Neural cell (in vitro differentiated cells): ENCODE measurements around the gene TOX2. TPM values are rescaled to one million over a fixed set of nuclear protein-coding genes. Genes with fewer than 3 reads are reported as not detected.

Source experiments
- H2AFZ ChIP-seq: fragments of 200-600, 300-800 bp; sonication (generic), shearing (Covaris generic); 2 replicates; pipeline ENCODE4 v1.6.0; 2014; ENCODE audit warnings: low read depth, mild to moderate bottlenecking, antibody characterized with exemption, low read length, moderate library complexity
- H3F3A ChIP-seq: fragments of 200-600 bp; shearing (Covaris generic); 2 replicates; pipeline ENCODE4 v1.6.1; 2016; ENCODE audit warnings: mild to moderate bottlenecking, moderate library complexity, mixed read lengths, antibody characterized with exemption, low read length; ENCODE audit not compliant: insufficient read depth, poor library complexity, severe bottlenecking
- H3K27ac ChIP-seq: fragments of 200-600, 300-800 bp; sonication (generic), shearing (Covaris generic); 2 replicates; pipeline ENCODE4 v1.5.1; 2014; ENCODE audit warnings: mild to moderate bottlenecking, low read length, moderate library complexity
- H3K27me3 ChIP-seq: fragments of 300-800, 200-600 bp; sonication (generic), shearing (Covaris generic); 2 replicates; pipeline ENCODE4 v1.6.0; 2014; ENCODE audit warnings: mild to moderate bottlenecking, low read depth, low read length, moderate library complexity; ENCODE audit not compliant: insufficient read depth
- H3K36me3 ChIP-seq: fragments of 300-800, 200-600 bp; sonication (generic), shearing (Covaris generic); 2 replicates; pipeline ENCODE4 v1.5.1; 2014; ENCODE audit warnings: mild to moderate bottlenecking, antibody characterized with exemption, low read length, moderate library complexity; ENCODE audit not compliant: insufficient read depth
- H3K4me2 ChIP-seq: fragments of 300-800, 200-600 bp; sonication (generic), shearing (Covaris generic); 2 replicates; pipeline ENCODE4 v1.6.0; 2014; ENCODE audit warnings: mild to moderate bottlenecking, low read length
- H3K4me3 ChIP-seq: fragments of 300-800, 200-600 bp; sonication (generic), shearing (Covaris generic); 2 replicates; pipeline ENCODE4 v1.5.1; 2014; ENCODE audit warnings: mild to moderate bottlenecking, low read length, moderate library complexity
- H3K79me2 ChIP-seq: fragments of 200-600 bp; shearing (Covaris generic); replicated peaks from 2 replicates; pipeline ENCODE4 v1.6.0; 2014; ENCODE audit warnings: mild to moderate bottlenecking, low read length, moderate library complexity; ENCODE audit not compliant: insufficient read depth
- H3K9ac ChIP-seq: fragments of 300-800, 200-600 bp; sonication (generic), shearing (Covaris generic); 2 replicates; pipeline ENCODE4 v1.6.1; 2016; ENCODE audit warnings: mild to moderate bottlenecking, low read length, mixed read lengths
- H3K9me2 ChIP-seq: fragments of 200-600 bp; shearing (Covaris generic); 2 replicates; pipeline ENCODE4 v1.6.1; 2016; ENCODE audit warnings: mild to moderate bottlenecking, low read length, mixed read lengths; ENCODE audit not compliant: insufficient read depth
- H3K9me3 ChIP-seq: fragments of 200-600, 300-800 bp; sonication (generic), shearing (Covaris generic); 2 replicates; pipeline ENCODE4 v1.6.1; 2016; ENCODE audit warnings: mild to moderate bottlenecking, mixed run types, low read length, moderate library complexity, mixed read lengths
- H4K20me1 ChIP-seq: fragments of 200-600 bp; shearing (Covaris generic); 2 replicates; pipeline ENCODE4 v1.6.1; 2016; ENCODE audit warnings: mild to moderate bottlenecking, mixed run types; ENCODE audit not compliant: insufficient read depth
- EP300 ChIP-seq: fragments of 450-650 bp; conservative IDR thresholded peaks from 2 replicates; pipeline ENCODE4 v1.6.1; 2014; ENCODE audit warnings: antibody characterized with exemption, mild to moderate bottlenecking, moderate library complexity; ENCODE audit not compliant: poor library complexity, severe bottlenecking
- EZH2 ChIP-seq: fragments of 200-600, 300-800 bp; shearing (Covaris generic), sonication (generic); IDR thresholded peaks from 2 replicates; pipeline ENCODE4 v1.6.1; 2014; ENCODE audit warnings: antibody characterized with exemption, low read length, borderline replicate concordance, mild to moderate bottlenecking; ENCODE audit not compliant: insufficient read depth, poor library complexity, severe bottlenecking
- MXI1 ChIP-seq: fragments of 450-650 bp; conservative IDR thresholded peaks from 2 replicates; pipeline ENCODE4 v1.6.1; 2014; ENCODE audit warnings: antibody characterized with exemption, mild to moderate bottlenecking; ENCODE audit not compliant: poor library complexity, severe bottlenecking
- POLR2AphosphoS5 ChIP-seq: IDR thresholded peaks from 2 replicates; pipeline ENCODE4 v1.6.1; 2012
- RAD21 ChIP-seq: fragments of 450-650 bp; conservative IDR thresholded peaks from 2 replicates; pipeline ENCODE4 v1.6.1; 2014; ENCODE audit warnings: antibody characterized with exemption, mild to moderate bottlenecking, moderate library complexity
- SMC3 ChIP-seq: fragments of 450-650 bp; conservative IDR thresholded peaks from 2 replicates; pipeline ENCODE4 v1.6.1; 2014; ENCODE audit warnings: antibody characterized with exemption, mild to moderate bottlenecking, moderate library complexity; ENCODE audit not compliant: poor library complexity
- TAF1 ChIP-seq: IDR thresholded peaks from 2 replicates; pipeline ENCODE4 v1.6.1; 2012; ENCODE audit warnings: low read depth
- polyA plus RNA-seq: library from polyadenylated mRNA; depleted of rRNA; stranded (reverse); fragments of >200 nt; gene quantifications from 2 replicates; pipeline ENCODE4 v1.2.3, GENCODE V29; 2014
- TF ChIP-seq, protein P1 (sequence below): IDR thresholded peaks from 2 replicates; pipeline ENCODE4 v1.6.1; 2012; ENCODE audit warnings: borderline replicate concordance
- TF ChIP-seq, protein P2 (sequence below): fragments of 450-650 bp; IDR thresholded peaks from 2 replicates; pipeline ENCODE4 v1.5.1; 2014; ENCODE audit warnings: antibody characterized with exemption, mild to moderate bottlenecking, moderate library complexity; ENCODE audit not compliant: poor library complexity, severe bottlenecking

TOX2 gene
- polyA plus RNA-seq, 1 donor from 2014 or later = 0.89 TPM

DNA sequence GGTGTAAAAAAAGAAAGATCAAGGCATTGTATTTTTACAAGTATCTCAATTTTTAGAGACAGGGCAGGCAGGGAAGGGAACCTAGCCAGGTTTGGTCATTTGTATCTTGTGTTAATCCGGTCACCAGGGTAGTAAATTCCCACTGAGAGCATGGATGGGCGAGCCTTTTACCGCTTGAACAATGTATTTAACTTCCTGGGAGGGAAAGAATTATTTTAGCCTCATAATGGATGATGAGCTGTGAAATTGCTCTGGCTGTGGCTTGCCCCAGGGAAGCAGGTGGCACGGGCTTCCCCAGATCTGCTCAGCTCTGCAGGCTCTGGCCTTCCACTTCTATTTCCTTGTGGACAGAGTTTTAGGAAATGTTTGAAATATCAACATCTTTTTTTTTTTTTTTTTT lies 72.9 kb downstream of the TOX2 start:
- H3K4me2 ChIP-seq = no peak overlapping the region
- no peaks in the 10 kb centered on the region for H3K9me3 ChIP-seq
- H3K4me3 ChIP-seq = no peak overlapping the region
- no peaks in the 10 kb centered on the region for H3F3A ChIP-seq
- no peak overlapping the region for H2AFZ ChIP-seq
- TF ChIP-seq EP300 = no peak
- no peak for TF ChIP-seq SMC3
- TF ChIP-seq, protein P1, sequence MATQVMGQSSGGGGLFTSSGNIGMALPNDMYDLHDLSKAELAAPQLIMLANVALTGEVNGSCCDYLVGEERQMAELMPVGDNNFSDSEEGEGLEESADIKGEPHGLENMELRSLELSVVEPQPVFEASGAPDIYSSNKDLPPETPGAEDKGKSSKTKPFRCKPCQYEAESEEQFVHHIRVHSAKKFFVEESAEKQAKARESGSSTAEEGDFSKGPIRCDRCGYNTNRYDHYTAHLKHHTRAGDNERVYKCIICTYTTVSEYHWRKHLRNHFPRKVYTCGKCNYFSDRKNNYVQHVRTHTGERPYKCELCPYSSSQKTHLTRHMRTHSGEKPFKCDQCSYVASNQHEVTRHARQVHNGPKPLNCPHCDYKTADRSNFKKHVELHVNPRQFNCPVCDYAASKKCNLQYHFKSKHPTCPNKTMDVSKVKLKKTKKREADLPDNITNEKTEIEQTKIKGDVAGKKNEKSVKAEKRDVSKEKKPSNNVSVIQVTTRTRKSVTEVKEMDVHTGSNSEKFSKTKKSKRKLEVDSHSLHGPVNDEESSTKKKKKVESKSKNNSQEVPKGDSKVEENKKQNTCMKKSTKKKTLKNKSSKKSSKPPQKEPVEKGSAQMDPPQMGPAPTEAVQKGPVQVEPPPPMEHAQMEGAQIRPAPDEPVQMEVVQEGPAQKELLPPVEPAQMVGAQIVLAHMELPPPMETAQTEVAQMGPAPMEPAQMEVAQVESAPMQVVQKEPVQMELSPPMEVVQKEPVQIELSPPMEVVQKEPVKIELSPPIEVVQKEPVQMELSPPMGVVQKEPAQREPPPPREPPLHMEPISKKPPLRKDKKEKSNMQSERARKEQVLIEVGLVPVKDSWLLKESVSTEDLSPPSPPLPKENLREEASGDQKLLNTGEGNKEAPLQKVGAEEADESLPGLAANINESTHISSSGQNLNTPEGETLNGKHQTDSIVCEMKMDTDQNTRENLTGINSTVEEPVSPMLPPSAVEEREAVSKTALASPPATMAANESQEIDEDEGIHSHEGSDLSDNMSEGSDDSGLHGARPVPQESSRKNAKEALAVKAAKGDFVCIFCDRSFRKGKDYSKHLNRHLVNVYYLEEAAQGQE = no peak
- TF ChIP-seq, protein P2, sequence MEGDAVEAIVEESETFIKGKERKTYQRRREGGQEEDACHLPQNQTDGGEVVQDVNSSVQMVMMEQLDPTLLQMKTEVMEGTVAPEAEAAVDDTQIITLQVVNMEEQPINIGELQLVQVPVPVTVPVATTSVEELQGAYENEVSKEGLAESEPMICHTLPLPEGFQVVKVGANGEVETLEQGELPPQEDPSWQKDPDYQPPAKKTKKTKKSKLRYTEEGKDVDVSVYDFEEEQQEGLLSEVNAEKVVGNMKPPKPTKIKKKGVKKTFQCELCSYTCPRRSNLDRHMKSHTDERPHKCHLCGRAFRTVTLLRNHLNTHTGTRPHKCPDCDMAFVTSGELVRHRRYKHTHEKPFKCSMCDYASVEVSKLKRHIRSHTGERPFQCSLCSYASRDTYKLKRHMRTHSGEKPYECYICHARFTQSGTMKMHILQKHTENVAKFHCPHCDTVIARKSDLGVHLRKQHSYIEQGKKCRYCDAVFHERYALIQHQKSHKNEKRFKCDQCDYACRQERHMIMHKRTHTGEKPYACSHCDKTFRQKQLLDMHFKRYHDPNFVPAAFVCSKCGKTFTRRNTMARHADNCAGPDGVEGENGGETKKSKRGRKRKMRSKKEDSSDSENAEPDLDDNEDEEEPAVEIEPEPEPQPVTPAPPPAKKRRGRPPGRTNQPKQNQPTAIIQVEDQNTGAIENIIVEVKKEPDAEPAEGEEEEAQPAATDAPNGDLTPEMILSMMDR = no peak
- TF ChIP-seq POLR2AphosphoS5 = peak; percentile 20
- no peak for TF ChIP-seq EZH2
- no peak for TF ChIP-seq TAF1
- no peaks in the 10 kb centered on the region for H4K20me1 ChIP-seq
- H3K79me2 ChIP-seq = no peaks in the 10 kb centered on the region
- H3K27me3 ChIP-seq = no peaks in the 10 kb centered on the region
- no peaks in the 10 kb centered on the region for H3K36me3 ChIP-seq
- H3K27ac ChIP-seq = no peak overlapping the region
- H3K9ac ChIP-seq = no peak overlapping the region
- no peaks in the 10 kb centered on the region for H3K9me2 ChIP-seq

- no peaks in the 10 kb centered on the region for H4K20me1 ChIP-seq
- H3K9ac ChIP-seq = no peak overlapping the region
- H3K27ac ChIP-seq = no peak overlapping the region
- H3F3A ChIP-seq = no peaks in the 10 kb centered on the region
- H3K4me3 ChIP-seq = no peak overlapping the region
- no peaks in the 10 kb centered on the region for H3K36me3 ChIP-seq
- H3K27me3 ChIP-seq = no peaks in the 10 kb centered on the region
- H3K4me2 ChIP-seq = no peak overlapping the region
- no peaks in the 10 kb centered on the region for H3K9me3 ChIP-seq
- TF ChIP-seq POLR2AphosphoS5 (no peak), EZH2 (no peak), EP300 (no peak), MXI1 (no peak), SMC3 (no peak), RAD21 (no peak), TAF1 (no peak)
- TF ChIP-seq, protein P2 = no peak
- TF ChIP-seq, protein P1 = no peak
- no peaks in the 10 kb centered on the region for H3K79me2 ChIP-seq
- no peaks in the 10 kb centered on the region for H3K9me2 ChIP-seq
- no peak overlapping the region for H2AFZ ChIP-seq
Observed at GRCh38 chr20:43988451-43988850, 73.8 kb downstream of the TOX2 start.
